ENCODE data around the gene ZDBF2.
"Not testable (repeated sequence)": the region's sequence is repeated elsewhere in the genome, so short reads cannot be mapped to it uniquely, and the experiment has no call there.

The ZDBF2 gene

DNA sequence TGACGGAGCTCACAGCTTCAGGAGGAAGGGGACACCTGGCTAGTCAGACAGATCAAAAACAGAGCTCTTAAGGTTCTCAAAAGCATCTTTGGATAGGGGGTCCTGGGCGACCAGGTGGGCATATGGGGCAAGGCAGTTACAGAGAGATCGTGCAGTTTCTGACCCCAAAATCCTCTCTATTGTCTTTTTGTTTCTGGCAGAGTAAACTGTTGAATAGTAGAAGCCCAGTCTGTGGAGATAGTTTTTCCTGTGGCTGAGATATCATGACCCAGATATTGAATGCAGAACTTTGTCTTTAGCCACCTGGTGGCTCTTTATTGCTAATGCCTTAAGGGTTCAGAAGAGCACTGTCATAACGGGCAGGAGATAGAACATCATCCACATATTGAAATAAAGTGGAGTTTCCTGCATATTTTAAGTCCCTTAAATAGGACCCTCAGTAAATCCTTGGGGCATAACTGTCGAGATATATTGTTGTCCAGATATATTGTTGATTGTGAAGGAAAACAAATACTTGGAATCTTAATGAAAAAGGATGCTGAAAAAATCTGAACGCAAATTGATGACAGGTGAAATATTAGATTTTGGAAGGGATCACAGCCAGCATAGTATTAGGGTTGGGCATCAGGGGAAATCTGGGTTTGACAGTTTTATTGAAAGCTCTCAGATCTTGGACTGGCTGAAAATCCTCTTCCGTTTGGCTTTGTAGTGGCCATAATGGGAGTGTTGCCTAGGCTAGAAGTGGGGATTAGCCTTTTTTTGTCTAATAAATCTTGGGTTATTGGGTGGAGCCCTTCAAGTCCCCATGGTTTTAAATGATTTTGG, 14.1 kb upstream of the ZDBF2 start:
- DNase-seq, result no peak

DNA sequence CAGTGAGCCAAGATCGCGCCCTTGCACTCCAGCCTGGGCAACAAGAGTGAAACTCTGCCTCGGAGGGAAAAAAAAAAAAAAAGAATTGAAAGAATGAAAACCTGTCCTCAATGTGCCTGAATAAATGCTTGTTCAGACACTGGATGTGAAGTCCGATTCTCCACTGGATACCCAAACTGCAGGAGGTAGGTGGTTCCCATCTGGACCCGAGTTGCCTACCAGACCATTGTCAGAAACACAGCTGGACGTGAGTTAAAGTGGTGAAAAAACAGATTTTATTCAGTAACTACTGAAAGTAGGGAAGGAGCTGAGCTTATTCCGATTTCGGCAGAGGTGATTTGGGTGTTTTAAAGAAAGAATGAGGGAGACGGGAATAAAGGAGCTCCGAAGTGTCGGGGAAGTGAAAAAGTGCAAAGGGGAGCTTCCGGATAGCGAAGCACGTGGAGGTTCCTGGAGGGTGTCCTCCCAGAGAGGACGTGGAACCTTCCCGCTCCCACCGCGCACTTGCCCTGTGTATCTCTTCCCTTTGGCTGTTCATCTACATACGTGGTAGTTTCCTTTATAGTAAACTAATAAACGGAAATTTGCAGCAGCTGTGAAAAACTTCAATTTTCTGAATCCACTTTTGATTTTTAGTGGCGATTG, 10.4 kb upstream of the ZDBF2 start:
- no peak for DNase-seq

DNA sequence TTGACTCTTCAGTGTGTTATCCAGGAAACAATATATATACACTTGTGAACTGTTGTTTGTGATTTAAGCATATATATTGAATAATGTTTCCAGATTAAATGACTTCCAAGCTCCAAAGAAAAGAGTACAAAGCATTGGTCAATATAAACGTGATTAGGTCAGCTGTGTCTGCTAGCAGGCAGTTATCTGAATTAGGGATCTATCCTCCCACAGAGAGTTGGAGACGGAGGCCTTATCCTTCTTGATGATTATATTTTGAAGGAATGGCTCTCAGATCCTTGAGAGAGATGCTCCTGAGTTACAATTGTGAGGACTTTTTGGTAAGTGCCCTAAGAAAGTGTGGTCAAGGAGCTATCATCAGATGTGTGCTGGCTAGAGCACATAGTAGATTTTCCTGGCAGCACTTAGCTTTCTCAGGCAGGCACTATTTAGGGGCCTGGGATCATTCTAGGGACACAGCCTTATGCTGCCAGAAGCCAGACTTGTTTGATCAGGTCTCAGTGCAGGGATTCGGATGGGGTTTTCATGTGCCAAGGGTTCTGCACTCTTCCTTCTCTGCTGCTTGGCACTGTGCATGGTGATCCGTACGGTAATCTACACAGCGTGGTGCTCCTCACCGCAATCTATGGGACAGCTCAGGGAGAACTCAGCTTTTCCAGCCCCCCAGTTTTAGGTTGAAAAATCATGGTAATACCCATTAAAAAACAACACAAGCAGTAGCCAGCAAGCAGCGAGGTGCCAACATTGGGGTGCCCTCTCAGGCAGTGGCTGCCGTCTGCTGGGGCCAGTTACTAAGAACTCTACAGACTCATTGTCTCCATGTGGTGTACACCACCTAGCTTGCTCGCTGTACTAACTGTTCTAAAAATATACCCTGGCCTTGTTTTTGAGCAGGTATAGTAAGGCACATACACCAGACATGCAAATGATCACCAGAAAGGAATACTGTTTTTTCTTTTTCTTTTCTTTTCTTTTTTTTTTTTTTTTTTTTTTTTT, 8.0 kb upstream of the ZDBF2 start:
- no peak for DNase-seq

DNA sequence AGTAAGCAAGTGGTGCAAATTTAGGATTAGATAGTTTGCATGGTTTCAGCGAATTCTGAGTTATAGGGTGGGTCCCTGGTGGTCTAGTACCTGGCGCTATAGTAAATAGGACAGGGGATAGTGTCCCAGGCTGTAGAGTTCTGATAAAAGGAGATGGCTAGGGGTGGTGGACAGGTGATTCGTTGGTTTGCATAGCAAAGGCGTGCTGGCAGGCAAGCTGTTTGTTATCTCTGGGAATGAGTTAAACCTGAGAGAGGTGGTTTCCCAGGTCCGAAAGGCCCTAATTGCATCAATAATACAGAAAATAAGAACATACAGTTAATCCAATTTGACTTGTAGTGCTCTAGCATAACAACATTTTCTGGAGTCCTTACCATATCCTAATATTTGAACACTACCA, 6.9 kb upstream of the ZDBF2 start:
- no peak for DNase-seq

DNA sequence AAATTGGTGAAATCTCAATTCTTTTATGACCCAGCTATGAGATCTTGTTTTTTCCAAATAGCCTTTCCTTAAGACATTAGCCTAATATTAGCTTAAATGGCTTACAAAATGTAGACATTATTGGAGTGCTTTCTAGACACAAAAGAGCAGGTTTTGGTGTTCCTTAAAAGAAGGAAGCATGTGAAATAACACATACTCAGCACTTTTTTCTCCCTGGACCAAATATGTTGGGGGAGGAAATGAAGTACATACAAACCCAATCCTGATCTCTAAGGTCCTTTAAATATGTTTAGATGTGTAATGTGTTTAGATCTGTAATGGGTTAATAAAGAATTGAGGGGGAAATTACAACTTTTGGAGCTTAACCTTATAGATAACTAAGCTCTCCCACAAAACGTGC, 3.4 kb upstream of the ZDBF2 start:
- DNase-seq, result no peak

DNA sequence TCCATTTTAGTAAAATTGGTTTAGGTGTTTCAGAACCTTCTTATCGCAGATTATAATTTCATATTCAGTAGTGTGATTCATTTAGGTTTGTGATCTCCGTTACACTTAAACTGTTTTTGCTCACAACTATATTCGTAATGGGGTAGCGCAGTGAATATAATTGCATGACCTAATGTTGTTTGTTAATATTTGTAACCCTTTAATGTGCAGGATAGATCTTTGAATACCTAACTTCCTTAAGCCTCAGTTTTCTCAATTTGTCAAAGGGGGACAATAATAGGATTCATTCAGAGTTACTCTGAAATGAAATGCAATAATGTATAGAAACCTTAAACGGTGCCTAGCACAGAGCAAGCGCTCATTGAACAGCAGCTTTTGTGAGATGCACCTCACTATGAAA, 558 bp upstream of the ZDBF2 start:
- DNase-seq, result no peak

DNA sequence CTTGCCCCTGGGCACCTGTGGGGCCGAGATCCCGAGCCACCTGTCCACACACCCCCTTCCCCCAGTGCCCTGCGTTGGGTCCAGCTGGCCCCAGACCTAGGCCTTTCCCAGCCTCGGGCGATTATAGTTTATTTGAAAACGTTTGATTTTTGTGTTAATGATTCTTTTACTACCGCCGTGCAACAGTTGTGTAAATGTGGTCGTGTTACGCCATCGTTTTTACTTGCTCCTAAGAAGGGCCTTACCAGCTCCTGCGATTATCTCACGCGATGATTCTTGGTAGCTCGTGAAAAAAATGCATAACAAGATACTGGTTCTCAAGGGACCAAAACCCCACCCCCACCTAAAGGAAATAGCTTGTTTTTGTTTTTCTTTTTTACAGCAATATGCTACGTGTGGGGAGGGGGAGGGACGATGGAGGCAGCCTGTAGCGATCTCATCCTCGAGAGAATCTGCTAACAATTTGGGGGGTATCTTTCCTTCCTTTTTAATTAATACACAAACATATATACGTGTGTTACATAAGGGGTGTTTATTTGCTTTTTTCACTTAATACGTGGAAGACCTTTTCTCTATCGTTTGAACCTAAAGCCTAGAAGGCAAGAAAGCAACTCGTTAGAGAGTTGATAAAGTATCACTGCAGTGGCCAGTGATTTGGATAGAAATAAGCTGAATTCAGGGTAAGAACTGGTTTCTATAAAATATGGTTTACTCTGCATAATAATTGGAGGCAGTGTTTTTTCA, 1.0 kb downstream of the ZDBF2 start:
- no peak for DNase-seq

DNA sequence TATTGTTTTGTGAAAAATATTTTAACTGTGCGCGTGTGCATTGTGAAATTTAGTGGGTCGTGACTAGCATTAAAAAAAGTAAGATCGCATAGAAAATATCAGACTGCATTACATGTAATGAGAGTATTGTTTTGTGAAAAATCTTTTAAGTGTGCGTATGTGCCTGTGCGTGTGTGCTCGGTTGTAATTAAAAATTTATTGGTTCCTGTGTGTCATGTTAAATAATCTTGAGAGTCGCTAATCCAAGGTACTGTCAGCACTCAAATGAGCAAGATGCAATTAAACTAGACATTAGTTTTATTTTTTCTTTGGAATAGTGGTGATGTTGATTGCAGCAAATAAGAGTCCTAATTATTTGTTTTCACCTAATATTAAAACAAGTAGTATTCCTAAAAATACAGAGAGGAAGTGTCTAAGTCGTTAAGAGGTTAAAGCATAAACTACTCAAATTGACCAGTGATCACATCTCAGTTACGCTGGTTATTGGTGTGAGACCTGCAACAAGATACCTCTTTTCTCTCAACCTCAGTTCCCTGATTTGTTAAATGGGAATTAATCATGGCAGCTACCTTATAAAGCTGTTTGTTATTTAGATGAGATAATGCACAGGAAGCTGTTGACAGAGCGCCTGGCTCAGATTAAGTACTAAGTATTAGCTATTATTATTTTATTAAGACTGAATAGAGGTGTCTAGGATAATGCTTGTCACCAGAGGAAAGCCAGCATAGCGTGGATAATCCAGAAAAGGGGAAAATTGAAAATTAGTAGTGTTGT, 1.9 kb downstream of the ZDBF2 start:
- DNase-seq, result no peak

DNA sequence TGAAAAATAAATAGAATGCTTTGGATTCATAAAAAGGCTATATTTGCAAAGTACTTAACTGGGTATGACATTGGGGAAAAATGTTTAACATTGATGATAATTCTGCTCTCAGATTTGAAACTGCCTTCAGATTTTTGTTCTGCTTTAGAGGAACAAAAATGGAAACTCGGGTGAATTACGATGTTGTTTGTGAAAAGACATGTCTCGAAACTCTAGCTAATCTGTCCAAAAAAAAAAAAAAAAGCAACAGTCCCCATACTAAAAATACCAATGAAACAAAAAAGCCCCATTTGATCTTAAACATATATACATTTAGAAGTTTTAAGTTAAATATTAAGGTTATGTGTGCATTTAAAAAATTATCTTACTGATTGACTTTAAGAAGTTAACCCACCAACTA, 3.0 kb downstream of the ZDBF2 start:
- DNase-seq, result no peak

DNA sequence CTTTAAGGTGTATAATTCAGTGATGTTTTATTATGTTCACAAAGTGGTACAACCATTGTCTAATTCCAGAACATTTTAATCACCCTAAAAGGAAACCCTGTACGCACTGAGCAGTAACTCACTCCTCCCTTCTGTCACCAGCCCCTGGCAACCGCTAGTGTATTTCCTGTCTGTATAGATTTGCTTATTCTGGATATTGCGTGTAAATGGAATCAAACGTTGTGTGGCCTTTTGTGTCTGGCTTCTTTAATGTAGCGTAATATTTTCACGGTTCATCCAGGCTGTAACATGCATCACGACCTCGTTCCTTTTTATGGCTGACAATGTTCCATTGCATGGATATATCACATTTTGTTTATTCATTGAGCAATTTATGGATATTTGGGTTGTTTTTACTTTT, 8.3 kb downstream of the ZDBF2 start:
- no peak for DNase-seq

DNA sequence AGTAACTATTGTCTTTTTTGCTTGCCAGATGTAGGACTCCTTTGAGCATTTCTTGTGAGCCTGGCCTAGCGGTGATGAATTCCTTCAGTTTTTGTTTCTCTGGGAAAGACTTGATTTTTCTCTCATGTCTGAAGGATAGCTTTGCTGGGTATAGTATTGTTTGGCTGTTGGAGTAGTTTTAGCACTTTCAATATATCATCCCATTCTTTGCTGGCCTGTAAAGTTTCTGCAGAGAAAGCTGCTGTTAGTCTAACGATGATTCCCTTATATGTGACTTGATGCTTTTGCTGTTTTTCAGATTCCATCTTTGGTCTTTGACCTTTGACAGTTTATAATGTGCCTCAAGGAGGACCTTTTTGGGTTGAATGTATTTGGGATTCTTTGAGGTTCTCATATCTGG, 12.7 kb downstream of the ZDBF2 start:
- no peak for DNase-seq

DNA sequence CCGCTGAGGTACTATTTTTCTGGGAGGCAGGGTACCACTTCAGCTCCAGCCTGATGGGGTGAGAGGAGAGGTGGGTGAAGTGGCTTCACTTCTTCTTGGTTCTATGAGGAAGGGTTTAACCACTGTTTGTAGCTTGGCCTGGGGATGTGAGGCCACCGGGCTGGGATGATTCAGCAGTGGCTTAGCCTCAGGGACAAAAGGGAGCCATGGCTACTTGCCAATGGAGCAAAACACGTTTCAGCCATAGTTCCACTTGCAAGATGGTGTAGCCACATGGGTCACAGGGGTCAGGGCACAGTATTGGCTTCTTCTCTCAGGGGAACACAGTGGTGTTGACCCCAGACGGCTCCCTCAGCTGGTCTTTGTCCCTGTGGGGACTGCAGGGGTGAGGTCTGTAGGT, 14.9 kb downstream of the ZDBF2 start:
- no peak for DNase-seq

DNA sequence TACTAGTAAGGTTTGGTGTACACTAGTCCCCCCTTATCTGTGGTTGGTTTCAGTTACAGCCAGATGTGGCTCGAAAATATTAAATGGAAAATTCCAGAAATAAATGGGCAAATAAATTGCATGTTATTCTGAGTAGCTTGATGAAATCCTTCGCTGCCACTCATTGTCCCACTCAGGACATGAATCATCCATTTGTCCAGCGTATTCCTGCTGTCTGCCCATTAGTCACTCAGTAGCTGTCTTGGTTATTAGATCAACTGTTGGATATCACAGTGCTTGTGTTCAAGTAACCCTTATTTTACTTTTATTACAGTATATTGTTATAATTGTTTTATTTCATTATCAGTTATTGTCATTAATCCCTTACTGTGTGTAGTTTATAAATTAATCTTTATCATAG, 21.7 kb downstream of the ZDBF2 start:
- no peak for DNase-seq

DNA sequence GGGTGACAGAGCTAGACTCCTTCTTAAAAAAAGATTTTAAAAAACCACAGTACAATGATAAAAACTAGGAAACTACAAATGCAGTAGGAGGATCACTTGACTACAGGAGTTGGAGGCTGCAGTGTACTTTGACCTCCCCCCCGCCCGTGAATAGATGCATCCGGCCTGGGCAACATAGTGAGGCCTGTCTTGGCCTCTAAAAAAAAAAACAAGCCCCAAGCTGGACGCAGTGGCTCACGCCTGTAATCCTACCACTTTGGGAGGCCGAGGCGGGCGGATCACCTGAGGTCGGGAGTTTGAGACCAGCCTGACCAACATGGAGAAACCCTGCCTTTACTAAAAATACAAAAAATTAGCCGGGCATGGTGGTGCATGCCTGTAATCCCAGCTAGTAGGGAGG, 25.1 kb downstream of the ZDBF2 start:
- not testable (repeated sequence) for DNase-seq

DNA sequence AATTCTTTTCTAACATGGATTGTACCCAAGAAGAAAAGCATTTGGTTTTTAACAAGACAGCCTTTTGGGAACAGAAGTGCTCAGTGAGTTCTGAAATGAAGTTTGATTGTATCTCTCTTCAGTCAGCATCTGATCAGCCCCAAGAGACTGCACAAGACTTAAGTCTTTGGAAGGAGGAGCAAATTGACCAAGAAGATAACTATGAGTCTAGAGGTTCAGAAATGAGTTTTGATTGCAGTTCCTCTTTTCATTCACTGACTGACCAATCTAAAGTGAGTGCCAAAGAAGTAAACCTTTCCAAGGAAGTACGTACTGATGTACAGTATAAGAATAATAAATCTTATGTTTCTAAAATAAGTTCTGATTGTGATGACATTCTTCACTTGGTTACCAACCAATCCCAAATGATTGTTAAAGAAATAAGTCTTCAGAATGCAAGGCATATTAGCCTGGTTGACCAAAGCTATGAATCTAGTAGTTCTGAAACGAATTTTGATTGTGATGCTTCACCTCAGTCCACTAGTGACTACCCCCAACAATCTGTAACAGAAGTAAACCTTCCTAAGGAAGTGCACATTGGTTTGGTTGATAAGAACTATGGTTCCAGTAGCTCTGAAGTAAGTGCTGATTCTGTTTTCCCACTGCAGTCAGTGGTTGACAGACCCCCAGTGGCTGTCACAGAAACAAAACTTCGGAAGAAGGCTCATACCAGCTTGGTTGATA, 31.2 kb downstream of the ZDBF2 start:
- no peak for DNase-seq

DNA sequence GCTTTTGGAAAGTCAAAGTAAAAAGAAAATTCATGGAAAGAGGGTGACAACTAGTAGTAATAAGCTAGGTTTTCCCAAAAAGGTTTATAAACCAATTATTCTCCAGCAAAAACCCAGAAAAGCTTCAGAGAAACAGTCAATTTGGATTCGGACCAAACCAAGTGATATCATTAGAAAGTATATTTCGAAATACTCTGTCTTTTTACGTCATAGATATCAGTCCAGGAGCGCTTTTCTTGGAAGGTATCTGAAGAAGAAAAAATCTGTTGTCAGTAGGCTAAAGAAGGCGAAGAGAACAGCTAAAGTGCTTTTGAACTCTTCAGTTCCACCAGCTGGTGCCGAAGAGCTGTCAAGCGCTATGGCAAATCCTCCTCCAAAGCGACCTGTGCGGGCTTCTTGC, 36.6 kb downstream of the ZDBF2 start:
- DNase-seq, result no peak

DNA sequence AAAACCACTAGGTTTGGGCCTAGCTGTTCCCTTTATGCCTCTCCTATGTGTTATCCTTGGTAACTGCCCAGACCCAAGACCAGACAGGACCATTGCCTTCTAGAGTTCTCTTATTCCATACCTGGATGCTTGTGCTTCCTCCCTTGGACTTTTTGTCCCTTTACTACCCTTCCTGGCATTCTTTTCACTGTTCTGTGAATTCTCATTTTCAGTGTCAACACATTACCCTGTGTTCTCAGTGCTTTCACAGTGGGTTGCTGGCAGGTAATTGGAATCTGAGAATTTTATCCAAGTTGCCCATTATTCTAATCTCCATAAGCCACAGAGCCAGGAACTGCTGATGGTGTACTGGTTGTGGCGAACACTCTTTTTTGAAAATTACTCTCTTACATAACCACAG, 41.7 kb downstream of the ZDBF2 start:
- no peak for DNase-seq

DNA sequence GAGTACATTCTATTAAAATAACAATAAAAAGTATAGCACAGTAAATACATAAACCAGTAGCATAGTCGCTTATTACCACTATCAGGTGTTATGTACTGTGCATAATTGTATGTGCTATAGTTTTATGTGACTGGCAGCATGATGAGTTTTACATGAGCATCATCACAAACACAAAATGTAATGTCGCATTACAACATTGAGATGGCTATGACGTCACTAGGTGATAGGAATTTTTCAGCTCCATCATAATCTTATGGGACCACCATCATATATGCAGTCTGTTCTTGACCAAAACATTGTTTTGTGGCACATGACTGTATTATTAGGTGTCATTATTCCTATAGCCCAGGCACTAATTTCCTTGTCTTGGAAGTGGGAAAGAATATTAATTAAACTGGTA, 48.6 kb downstream of the ZDBF2 start:
- DNase-seq, result no peak

DNA sequence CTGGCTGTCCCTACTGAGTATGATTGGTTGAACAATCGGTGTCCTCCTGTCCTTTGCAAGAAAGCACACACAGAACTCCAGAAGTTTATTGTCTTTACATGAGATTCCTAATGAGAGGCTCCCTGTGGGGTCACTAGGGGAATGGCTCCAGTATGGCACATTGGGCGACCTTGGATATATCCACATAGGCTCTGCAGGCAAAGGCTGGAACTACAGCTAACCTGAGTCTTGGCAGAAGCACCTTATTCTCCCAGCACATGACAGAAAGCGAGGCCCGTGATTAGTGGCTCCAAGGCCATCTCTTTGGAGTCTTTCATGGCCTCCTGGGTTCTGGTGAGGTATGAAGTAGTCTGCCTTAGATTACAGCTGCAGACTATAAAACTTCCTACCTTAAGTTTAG, 49.0 kb downstream of the ZDBF2 start:
- DNase-seq, result no peak

DNA sequence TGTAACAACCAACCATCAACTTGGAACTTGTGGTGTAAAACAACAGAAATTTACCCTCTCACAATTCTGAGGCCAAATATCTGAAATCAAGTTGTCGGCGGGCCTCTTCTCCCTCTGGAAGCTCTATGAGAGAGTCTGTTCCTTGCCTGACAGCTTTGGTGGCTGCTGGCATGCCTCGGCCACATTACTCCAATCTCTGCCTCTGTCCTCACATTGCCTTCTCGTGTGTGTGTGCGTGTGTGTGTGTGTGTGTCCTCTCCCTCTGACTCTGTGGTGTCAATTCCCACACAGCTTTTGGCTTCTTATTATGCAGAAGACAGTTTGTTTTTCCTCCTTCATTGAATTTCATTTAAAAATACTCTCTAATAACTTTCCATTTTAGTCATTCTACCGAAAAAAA, 50.4 kb downstream of the ZDBF2 start:
- no peak for DNase-seq

DNA sequence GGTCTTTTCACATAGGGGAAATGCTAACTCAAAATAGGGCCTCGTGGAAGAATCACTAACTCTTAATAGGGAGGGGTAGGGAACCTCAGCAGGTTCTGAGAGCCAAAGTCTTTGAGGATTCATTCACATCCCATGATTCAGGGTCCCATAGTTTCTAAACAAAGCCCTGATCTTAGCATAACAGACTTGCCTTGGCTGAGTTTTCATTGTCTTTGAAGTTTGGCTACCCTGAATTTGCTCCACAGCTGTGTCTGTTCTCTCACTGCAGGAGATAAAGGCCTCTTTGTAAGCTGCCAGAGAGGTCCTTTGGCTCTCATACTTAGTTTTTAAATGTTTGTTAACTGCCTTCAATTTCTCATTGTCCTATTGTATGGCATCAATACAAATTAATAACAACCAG, 54.5 kb downstream of the ZDBF2 start:
- DNase-seq, result no peak

All from NCI-H2029 (cell line).